Stomach smooth muscle (tissue), 2 donors: ENCODE measurements around the gene PACSIN2.

Source experiments
- H3K27ac ChIP-seq: one replicate; pipeline ENCODE4 v1.7.0; 2013; ENCODE audit warnings: mild to moderate bottlenecking, low read length, inconsistent platforms
- H3K27me3 ChIP-seq, 2 donors: one replicate each; pipeline ENCODE4 v1.7.0; 2013; ENCODE audit warnings: low read length in 2 of 2; ENCODE audit not compliant: insufficient read depth in 2 of 2, control insufficient read depth in 1 of 2
- H3K36me3 ChIP-seq, 2 donors: one replicate each; pipeline ENCODE4 v1.7.0; 2013; ENCODE audit warnings: low read length in 2 of 2; ENCODE audit not compliant: control insufficient read depth in 2 of 2, insufficient read depth in 2 of 2
- H3K4me1 ChIP-seq: one replicate; pipeline ENCODE4 v1.7.0; 2013; ENCODE audit warnings: low read length; ENCODE audit not compliant: control insufficient read depth, insufficient read depth
- H3K4me3 ChIP-seq, 2 donors: one replicate each; pipeline ENCODE4 v1.7.0; 2013; ENCODE audit warnings: low read length in 2 of 2
- H3K9ac ChIP-seq, 2 donors: one replicate each; pipeline ENCODE4 v1.7.0; 2013; ENCODE audit warnings: low read length in 2 of 2, mild to moderate bottlenecking in 1 of 2
- H3K9me3 ChIP-seq, 2 donors: one replicate each; pipeline ENCODE4 v1.7.0; 2013; ENCODE audit warnings: low read length in 2 of 2; ENCODE audit not compliant: control insufficient read depth in 2 of 2
- donor health status: healthy.
- donor health status: Pancreatic carcinoma.

Gene PACSIN2

DNA sequence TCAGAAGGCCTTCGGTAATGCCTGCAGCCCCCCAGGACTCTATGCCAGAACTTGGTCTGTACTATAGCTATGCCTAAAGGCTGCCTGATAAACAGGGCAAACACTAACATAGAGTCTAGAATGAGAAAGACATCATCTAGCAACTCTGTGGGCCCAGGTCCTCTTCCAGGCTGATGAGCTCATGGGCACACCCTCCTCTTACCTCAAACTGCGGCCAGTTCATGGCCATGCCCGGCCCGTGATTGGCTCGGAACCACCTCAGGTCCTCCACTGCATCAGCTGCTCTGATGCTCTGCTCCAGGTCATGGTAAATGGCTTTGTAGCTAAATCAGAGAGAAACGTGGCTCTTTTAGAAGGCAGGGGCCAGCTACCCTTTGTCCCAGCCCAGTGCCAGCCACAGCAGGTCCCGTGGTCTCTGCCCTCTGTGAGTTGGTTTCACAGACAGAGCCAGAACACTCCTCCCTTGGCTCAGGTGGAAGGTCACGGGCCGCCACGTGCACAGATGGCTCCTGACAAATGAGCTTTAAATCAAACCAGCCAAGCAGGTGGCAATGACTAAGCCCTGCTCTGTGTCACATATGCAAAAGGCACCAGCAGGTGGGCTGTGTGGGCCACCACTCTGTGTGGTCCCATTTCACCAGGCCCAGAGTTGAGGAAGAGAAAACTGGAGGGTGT lies 132.8 kb downstream of the PACSIN2 start:
- no peak overlapping the region for H3K27ac ChIP-seq
- no peak overlapping the region for H3K4me3 ChIP-seq
- peaks cover 63 to 74% of the 10 kb centered on the region in 2 donors for H3K36me3 ChIP-seq
- H3K4me1 ChIP-seq, result no peaks in the 10 kb centered on the region
- H3K9me3 ChIP-seq, result no peaks in the 10 kb centered on the region
- H3K9ac ChIP-seq, result no peak overlapping the region
- H3K27me3 ChIP-seq, result no peaks in the 10 kb centered on the region

DNA sequence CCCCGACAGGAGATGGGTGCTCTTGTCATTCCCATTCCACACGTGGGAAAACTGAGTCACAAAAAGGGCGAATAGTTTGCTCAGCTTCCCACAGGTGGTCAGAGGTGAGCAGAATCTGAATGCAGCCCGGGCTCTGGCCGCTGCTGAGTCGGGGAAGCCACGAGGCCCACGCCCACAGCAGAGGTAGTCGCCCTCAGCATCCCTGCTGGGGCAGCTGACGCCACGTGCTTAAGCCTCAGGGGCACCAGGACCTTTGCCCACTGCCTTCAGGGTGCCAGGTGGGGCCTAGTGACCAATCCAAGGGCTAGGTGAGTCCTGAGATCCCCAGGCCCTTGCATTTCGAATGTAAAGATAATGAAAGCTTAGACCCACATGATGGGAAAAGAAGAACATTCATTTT lies 133.7 kb downstream of the PACSIN2 start:
- no peak overlapping the region for H3K9ac ChIP-seq
- no peaks in the 10 kb centered on the region for H3K9me3 ChIP-seq
- H3K4me3 ChIP-seq, result no peak overlapping the region
- no peaks in the 10 kb centered on the region for H3K27me3 ChIP-seq
- H3K27ac ChIP-seq, result no peak overlapping the region
- H3K36me3 ChIP-seq, result peaks cover 65 to 78% of the 10 kb centered on the region in 2 donors
- no peaks in the 10 kb centered on the region for H3K4me1 ChIP-seq

DNA sequence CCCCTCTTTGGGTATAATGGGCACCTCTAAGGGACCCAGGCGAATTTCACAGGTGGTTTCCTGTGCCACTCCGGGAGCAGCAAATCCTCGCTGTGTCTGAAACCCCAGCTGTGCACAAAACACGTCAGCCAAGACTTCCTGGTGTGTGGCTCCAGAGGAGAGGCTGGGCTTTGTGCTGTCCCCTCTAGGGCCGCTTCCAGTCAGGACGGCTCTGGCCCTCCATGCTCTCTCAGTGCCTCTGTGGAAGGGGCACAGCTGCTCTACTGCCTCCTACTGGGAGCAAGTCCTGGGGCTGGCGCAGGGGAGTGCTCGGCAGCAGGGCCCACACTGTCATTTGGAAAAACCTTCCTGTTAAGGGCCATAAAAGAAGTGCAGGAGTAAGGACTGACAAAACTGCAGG lies 134.1 kb downstream of the PACSIN2 start:
- Histone ChIP-seq H3K36me3 (peaks cover 69 to 78% of the 10 kb centered on the region in 2 donors), H3K27me3 (no peaks in the 10 kb centered on the region), H3K27ac (no peak overlapping the region), H3K9ac (no peak overlapping the region), H3K4me3 (no peak overlapping the region), H3K4me1 (no peaks in the 10 kb centered on the region), H3K9me3 (no peaks in the 10 kb centered on the region)

DNA sequence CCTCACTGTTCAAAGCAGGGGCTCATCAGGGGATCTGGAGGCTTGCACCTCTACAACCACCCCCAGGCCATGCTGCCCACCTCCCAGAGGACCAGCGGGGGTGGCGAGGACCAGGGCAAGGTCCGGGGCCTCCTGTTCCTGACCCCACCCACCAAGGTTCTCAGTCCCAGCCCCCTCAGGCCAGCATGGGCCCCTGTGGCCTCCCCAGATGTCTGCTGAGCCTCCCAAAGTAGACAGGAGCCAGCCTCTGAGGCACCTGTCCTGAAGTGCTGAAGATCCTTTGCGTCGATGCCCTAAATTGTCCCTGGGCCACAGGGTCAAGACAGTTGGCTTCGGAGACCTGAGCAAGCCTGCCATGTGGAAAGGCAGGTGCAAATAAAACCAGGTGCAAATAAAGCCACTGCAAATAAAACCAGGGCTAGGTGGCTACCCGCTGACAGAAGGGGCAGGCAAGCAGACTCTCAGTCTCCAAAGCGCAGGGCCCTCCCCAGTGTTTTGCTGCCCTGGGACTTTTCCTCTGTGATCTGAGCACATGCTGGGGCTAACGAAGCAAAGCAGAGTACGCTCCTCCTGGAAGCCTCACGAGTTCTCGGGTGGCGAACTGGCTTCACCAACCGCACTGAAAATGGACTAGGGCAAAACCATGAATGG lies 135.5 kb downstream of the PACSIN2 start:
- H3K9me3 ChIP-seq, result no peaks in the 10 kb centered on the region
- H3K27ac ChIP-seq, result no peak overlapping the region
- peaks cover 65 to 75% of the 10 kb centered on the region in 2 donors for H3K36me3 ChIP-seq
- no peaks in the 10 kb centered on the region for H3K4me1 ChIP-seq
- no peak overlapping the region for H3K4me3 ChIP-seq
- no peak overlapping the region for H3K9ac ChIP-seq
- H3K27me3 ChIP-seq, result no peaks in the 10 kb centered on the region

DNA sequence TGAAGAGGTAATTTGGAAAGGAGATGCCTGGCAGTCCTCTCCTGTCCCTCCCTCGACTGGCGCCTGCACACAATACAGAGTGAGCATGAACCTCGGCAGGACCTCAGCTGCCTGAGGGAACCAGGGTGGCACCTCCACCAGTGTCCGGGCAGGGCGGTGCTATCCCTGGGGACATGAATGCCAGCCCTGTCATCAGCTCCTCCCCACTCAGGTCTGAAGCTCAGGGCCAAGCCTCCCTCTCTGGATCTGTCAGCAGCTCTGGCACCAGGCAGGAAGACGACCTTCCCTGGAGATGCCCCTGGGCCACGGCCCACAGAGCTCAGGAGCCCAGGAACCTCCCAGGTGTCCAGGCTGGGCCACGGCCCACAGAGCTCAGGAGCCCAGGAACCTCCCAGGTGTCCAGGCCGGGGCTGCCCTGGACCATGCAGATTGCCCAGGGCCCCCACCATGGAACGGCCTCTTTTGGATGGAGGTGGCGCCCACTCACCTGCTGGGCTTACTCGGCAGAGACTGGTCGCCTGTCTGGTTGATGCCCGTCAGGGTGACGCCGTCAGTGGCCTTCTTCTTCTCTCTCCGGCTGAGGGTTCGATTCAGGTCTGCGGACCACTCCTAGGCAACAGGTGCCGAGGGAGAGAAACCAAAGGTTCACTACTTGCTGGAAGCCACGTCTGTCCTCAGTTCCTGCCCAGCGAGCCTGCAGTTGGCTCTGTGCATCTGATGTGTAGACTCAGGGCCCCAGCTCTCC lies 136.2 kb downstream of the PACSIN2 start:
- peaks cover 65 to 74% of the 10 kb centered on the region in 2 donors for H3K36me3 ChIP-seq
- no peak overlapping the region for H3K27ac ChIP-seq
- H3K9me3 ChIP-seq, result no peaks in the 10 kb centered on the region
- H3K4me3 ChIP-seq, result no peak overlapping the region
- no peaks in the 10 kb centered on the region for H3K27me3 ChIP-seq
- H3K9ac ChIP-seq, result no peak overlapping the region
- H3K4me1 ChIP-seq, result no peaks in the 10 kb centered on the region

DNA sequence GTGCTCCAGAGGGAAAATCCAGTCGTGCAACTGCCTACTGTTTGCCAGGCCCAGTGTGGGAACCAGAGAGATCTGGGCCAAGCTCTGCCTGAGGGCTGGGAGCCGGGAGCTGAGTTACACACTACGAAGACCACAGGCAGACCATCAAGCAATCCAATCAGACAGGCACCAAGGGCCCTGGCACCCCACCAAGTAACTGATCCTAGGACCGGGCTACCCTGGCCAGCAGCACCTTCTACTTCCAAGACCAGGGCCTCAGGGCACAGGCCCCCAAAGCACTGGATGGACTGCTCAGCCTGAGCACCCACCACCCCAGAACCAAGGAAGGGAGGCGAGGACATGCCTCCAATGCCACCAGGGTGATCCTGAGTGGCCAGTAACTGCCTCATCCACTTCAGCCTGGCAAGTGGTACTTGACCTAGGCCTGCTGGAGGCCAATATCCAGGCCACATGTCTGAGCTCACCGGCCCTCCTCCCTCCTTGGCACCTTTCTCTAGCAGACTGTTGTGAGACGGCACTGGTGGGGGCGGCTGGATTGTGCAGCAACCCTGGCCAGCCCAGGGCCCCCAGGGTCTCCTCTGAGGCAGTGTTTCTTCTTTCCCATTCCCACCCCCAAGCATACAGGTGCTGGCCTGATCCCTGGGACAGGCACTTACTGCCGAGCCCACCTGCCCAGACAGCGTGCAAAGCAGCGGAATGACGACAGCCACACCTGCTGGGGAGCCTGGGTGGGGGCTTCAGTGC lies 137.2 kb downstream of the PACSIN2 start:
- Histone ChIP-seq H3K9me3 (no peaks in the 10 kb centered on the region), H3K4me3 (no peak overlapping the region), H3K9ac (no peak overlapping the region), H3K27me3 (no peaks in the 10 kb centered on the region), H3K4me1 (no peaks in the 10 kb centered on the region), H3K36me3 (peaks cover 64 to 73% of the 10 kb centered on the region in 2 donors), H3K27ac (no peak overlapping the region)

DNA sequence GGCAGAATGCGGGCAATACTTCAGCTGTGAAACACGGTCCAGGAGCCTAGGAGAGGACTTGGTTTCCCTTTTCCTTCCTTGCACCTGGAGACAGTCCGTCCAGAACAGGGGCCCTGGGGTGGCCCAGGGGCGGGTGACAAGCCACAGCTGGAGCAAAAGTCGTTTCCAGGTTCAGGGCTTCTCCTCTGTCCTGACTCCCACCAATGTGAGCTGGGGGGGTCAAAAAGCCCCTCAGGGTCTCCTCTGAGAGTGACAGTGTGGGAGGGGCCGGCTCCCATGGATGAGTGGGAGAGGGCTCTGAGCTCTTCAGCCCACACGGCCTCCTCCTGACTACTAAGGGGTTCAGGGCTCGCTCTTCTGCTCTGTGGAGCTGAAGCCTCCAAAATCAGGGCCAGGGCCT lies 137.8 kb downstream of the PACSIN2 start:
- peaks cover 64 to 73% of the 10 kb centered on the region in 2 donors for H3K36me3 ChIP-seq
- no peak overlapping the region for H3K9ac ChIP-seq
- H3K27me3 ChIP-seq, result no peaks in the 10 kb centered on the region
- no peaks in the 10 kb centered on the region for H3K9me3 ChIP-seq
- H3K4me3 ChIP-seq, result no peak overlapping the region
- no peak overlapping the region for H3K27ac ChIP-seq
- no peaks in the 10 kb centered on the region for H3K4me1 ChIP-seq

DNA sequence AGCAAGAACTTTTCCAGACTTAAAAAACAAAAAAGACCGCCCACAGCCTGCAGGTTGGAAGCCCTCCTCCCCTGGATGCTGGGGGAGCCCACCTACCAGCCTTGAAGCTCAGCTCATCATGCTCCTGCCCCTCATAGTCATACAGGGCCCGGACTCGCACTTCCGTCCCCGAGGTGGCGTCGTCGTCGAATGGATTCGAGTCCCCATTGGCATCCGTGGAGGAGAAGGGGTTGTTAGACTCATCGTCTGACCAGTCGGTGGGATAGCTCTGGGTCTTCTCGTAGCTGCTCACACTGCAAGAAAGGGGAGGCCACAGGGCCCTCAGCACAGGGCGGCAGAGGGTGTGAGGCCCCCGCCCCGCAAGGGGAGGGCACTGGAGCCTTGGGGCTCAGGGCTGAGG lies 138.9 kb downstream of the PACSIN2 start:
- peaks cover 61 to 72% of the 10 kb centered on the region in 2 donors for H3K36me3 ChIP-seq

DNA sequence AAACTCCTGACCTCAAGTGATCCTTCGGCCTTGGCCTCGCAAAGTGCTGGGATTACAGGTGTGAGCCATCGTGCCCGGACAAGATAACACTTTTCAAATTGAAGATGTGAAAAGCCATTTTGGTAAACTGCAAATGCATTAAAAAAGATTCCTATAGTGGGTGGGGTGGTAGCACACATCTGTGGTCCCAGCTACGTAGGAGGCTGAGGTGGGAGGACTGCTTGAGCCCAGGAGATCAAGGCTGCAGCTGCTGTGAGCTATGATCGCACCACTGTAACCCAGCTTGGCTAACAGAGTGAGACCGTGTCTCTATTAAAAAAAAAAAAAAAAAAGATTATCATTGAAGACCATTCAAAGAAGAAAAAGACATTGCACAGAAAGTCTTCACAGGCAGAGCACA lies 140.9 kb downstream of the PACSIN2 start:
- Histone ChIP-seq H3K27me3 (no peaks in the 10 kb centered on the region), H3K4me1 (peaks cover 5% of the 10 kb centered on the region), H3K4me3 (no peak overlapping the region), H3K9me3 (no peaks in the 10 kb centered on the region), H3K9ac (no peak overlapping the region), H3K36me3 (peaks cover 54 to 65% of the 10 kb centered on the region in 2 donors), H3K27ac (no peak overlapping the region)

More for the DNA sequence above, 138.9 kb downstream of the PACSIN2 start:
- Histone ChIP-seq H3K27me3 (no peaks in the 10 kb centered on the region), H3K9ac (no peak overlapping the region), H3K4me3 (no peak overlapping the region), H3K27ac (no peak overlapping the region), H3K4me1 (no peaks in the 10 kb centered on the region), H3K9me3 (no peaks in the 10 kb centered on the region)

DNA sequence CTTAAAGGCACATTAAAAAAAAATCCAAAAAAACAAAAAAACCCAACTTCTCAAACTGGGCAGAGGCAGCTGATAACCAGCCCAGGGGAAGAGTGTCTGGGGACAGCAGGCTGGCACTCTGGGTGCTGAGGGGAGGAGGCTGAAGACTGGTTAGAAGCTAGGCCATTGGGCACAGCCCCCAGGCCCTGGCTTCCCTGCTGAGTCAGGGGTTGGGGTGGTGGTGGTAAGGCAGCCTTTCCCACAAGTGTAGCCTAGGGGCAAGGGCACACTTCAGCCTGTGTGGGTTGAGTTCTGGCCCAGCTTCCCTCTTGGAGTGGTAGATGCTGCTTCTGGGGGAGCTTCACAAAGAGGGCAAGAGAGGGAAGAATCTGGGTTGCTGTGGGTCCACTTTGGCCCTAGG lies 141.6 kb downstream of the PACSIN2 start:
- Histone ChIP-seq H3K36me3 (peaks cover 48 to 60% of the 10 kb centered on the region in 2 donors), H3K4me1 (peaks cover 12% of the 10 kb centered on the region), H3K9me3 (no peaks in the 10 kb centered on the region), H3K27me3 (no peaks in the 10 kb centered on the region), H3K9ac (no peak overlapping the region), H3K27ac (no peak overlapping the region), H3K4me3 (no peak overlapping the region)
